Psoas muscle (tissue), 8 donors: ENCODE results near the gene HOXD4. TPM values are rescaled to one million over a fixed set of nuclear protein-coding genes. Genes with fewer than 3 reads are reported as not detected.

ENCODE experiments used
- ATAC-seq, 4 donors: fragments of 200-7000 bp; cut with Tn5 transposase; one replicate each; pipeline ENCODE4 v1.9.1; 2020; ENCODE audit warnings: moderate library complexity in 3 of 4, mild to moderate bottlenecking in 2 of 4
- DNase-seq, 2 donors: peaks; one replicate each; pipeline ENCODE4 v3.0.0-alpha.2; 2020
- H3K27ac ChIP-seq: fragments of 200-600 bp; one replicate; pipeline ENCODE4 v1.8.0; 2022
- H3K27me3 ChIP-seq, 3 donors: fragments of 200-600 bp in 1 of 3; one replicate each; pipeline versions ENCODE4 v1.6.1 to v1.8.0; 2013 to 2022; ENCODE audit warnings: low read length in 2 of 3, mild to moderate bottlenecking in 2 of 3, moderate library complexity in 1 of 3; ENCODE audit not compliant: insufficient read depth in 3 of 3
- H3K36me3 ChIP-seq, 2 donors: fragments of 200-600 bp in 1 of 2; one replicate each; pipeline versions ENCODE4 v1.6.1 to v1.8.0; 2013 to 2022; ENCODE audit warnings: low read depth in 1 of 2, mild to moderate bottlenecking in 1 of 2, moderate library complexity in 1 of 2; ENCODE audit not compliant: insufficient read depth in 1 of 2
- H3K4me1 ChIP-seq: fragments of 200-600 bp; one replicate; pipeline ENCODE4 v1.8.0; 2022
- H3K4me3 ChIP-seq: fragments of 200-600 bp; one replicate; pipeline ENCODE4 v1.8.0; 2022; ENCODE audit warnings: mild to moderate bottlenecking
- H3K9me3 ChIP-seq: fragments of 200-600 bp; one replicate; pipeline ENCODE4 v1.8.0; 2022
- WGBS, 3 donors: extraction: QIAGEN DNeasy Blood & Tissue Kit; methylation state at CpG; one replicate each; pipeline versions ENCODE4 v1.1.6 to v1.1.7; 2013; 5-methylcytosine and 5-hydroxymethylcytosine counted together
- intact Hi-C, 2 donors: fragments of 100-400 bp; cut with DNase I; formaldehyde crosslinking; loops; one replicate each; pipeline versions ENCODE4 v1.11.0 to v1.14.2; 2022
- polyA plus RNA-seq, 3 donors: library from polyadenylated mRNA; stranded (reverse); fragments of 200-250 nt; gene quantifications; one replicate each; pipeline ENCODE4 v1.2.3, GENCODE V29; 2013
- total RNA-seq, 4 donors: library from RNA; stranded (reverse); fragmentation: NEBNext Ultra II Directional in 2 of 4; extraction: Animal tissue kit (Norgen Biotek cat#: 25700) in 2 of 4; gene quantifications; one replicate each; pipeline versions ENCODE4 v1.2.1 to v1.2.4, GENCODE V29; 2021 to 2023
- TF ChIP-seq, protein P1 (sequence below): fragments of 200-600 bp; IDR thresholded peaks from one replicate; pipeline ENCODE4 v1.8.0; 2022; ENCODE audit warnings: antibody characterized with exemption
- donor health status: healthy with polysubstance abuse.
- donor health status: DM: no; HTN: no; CAD: no; lungs with moderate emphysema.
- donor health status: Bipolar disorder and iron deficiency.
- donor health status: healthy.
- donor health status: DM: yes; HTN: yes; CAD: no.
- donor health status: DM: no; HTN: no; CAD: no.
- donor health status: DM: no; HTN: no; CAD: no.
- donor health status: DM: yes; HTN: yes; CAD: no.

The HOXD4 gene
- total and polyA plus RNA-seq, 7 donors: 0.26 to 4.1 (median 1.2) TPM

DNA sequence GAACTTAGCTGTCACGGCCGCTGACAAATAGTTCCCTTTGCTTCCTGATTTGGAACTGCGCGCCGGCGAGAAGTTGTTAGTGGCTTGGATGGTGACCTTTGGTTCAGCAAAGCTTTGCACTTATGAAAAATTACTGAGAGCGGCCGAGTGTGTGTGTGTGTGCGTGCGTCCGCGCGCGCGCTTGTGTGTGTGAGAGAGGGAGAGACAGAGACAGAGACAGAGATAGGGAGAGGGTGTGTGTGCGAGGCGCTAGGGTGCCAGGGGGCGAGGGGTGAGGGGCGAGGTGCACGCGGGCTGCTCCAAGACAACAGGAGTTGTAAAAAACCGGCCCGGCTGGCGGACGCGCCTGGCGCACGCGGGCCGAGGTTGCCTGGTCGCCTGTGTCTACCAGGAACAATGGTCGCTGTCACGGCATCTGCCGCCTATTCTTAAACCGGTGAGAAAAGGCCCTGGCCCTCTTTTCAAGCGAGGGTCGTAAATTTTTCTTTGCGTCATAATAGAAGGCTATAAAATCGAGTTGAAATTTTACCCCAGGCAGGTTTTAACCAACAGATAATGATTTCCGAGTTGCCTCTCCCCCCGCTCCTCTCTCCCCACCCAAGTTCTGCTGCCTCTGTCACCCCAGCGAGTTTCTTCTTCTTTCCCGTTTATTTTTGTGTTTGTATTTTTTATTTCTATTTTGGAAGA lies 6.3 kb downstream of the HOXD4 start:
- TF ChIP-seq, protein P1, sequence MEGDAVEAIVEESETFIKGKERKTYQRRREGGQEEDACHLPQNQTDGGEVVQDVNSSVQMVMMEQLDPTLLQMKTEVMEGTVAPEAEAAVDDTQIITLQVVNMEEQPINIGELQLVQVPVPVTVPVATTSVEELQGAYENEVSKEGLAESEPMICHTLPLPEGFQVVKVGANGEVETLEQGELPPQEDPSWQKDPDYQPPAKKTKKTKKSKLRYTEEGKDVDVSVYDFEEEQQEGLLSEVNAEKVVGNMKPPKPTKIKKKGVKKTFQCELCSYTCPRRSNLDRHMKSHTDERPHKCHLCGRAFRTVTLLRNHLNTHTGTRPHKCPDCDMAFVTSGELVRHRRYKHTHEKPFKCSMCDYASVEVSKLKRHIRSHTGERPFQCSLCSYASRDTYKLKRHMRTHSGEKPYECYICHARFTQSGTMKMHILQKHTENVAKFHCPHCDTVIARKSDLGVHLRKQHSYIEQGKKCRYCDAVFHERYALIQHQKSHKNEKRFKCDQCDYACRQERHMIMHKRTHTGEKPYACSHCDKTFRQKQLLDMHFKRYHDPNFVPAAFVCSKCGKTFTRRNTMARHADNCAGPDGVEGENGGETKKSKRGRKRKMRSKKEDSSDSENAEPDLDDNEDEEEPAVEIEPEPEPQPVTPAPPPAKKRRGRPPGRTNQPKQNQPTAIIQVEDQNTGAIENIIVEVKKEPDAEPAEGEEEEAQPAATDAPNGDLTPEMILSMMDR: no peak
- intact Hi-C loops: no loop called here

DNA sequence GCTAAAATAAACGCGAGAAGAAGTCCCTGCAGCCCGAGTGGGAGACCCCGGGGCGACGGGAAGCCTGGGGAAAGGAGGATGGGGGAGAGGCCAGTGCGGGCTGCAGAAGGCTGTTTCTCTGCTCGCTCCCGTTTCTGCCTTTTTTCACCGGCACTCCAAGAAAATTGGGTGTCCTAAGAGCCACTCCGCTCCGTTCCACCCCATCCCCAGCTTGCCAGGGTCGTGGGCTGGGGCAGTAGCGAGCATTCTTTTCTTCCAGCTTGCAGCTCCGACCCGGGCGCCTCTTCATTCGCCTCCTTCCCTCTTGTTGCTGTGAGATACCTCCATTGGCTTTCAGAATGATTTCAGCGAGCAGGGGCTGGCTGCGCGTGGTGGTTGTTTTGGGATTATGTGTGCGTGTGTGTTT lies 6.8 kb downstream of the HOXD4 start:
- DNase-seq (no peak), ATAC-seq (no peak)
- 72 to 76% (median 75%) methylated on average over 22 of the region's 22 CpGs for WGBS, 3 donors
- H3K36me3 ChIP-seq: peaks cover 0 to 27% of the 10 kb centered on the region in 2 donors
- no peak overlapping the region for H3K27ac ChIP-seq
- peaks cover 0 to 6% (median 0%) of the 10 kb centered on the region in 3 donors for H3K27me3 ChIP-seq
- no peaks in the 10 kb centered on the region for H3K4me1 ChIP-seq
- intact Hi-C loops: no loop called here
- no peak overlapping the region for H3K4me3 ChIP-seq
- no peaks in the 10 kb centered on the region for H3K9me3 ChIP-seq
- TF ChIP-seq, protein P1: no peak

More for the DNA sequence above, 6.3 kb downstream of the HOXD4 start:
- DNase-seq: no peak
- Histone ChIP-seq H3K4me3 (peak overlapping the region; percentile 48), H3K27me3 (peaks cover 0 to 6% (median 0%) of the 10 kb centered on the region in 3 donors), H3K9me3 (no peaks in the 10 kb centered on the region), H3K4me1 (no peaks in the 10 kb centered on the region), H3K36me3 (peaks cover 2 to 33% of the 10 kb centered on the region in 2 donors), H3K27ac (no peak overlapping the region)
- 57 to 65% (median 62%) methylated on average over 43 of the region's 43 CpGs for WGBS, 3 donors
- no peak for ATAC-seq

DNA sequence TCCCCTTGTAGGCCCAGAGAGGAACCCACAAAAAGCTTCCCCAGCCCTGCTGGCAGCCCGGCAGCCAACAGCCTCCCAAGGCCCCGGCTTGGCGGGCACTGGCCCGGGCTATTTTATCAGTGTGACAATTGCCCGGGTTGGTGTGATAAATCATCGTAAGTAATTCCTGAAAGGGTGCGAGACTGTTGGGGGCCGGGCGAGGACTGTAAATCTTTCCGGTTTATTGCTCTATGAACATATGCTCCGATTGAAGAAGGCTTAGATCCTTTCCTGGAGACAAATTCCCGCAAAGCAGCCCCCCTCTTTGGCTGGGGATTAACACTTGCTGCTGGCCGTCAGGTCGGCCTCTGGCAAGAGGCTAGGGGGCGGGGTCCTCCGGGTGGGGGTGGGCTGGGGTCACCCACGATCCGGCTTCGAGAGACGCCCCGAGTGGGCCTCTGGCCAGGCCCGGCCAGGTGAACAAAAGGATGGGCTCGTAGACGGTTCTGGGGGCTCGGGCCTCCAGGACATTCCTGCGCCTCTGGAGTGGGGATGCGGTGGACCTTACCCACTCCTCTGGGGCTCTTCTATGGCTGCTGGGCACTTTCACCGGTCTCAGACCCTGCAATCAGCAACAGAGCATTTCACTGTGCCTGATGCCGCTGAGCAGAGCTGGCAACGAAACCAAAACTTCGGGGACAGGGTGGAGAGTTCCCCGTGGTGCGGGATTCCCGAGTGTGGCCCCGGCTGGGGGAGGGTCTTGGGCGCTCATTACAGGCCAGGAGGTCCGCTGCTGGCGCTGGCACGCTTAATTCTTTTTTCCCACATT lies 7.7 kb downstream of the HOXD4 start:
- Histone ChIP-seq H3K27ac (no peak overlapping the region), H3K4me1 (no peaks in the 10 kb centered on the region), H3K36me3 (peaks cover 0 to 19% of the 10 kb centered on the region in 2 donors), H3K9me3 (no peaks in the 10 kb centered on the region), H3K4me3 (no peak overlapping the region), H3K27me3 (peaks cover 0 to 6% (median 0%) of the 10 kb centered on the region in 3 donors)
- TF ChIP-seq, protein P1: no peak
- 75 to 83% (median 80%) methylated on average over 39 of the region's 39 CpGs for WGBS, 3 donors
- intact Hi-C loops: no loop called here
- DNase-seq: no peak
- ATAC-seq: no peak

DNA sequence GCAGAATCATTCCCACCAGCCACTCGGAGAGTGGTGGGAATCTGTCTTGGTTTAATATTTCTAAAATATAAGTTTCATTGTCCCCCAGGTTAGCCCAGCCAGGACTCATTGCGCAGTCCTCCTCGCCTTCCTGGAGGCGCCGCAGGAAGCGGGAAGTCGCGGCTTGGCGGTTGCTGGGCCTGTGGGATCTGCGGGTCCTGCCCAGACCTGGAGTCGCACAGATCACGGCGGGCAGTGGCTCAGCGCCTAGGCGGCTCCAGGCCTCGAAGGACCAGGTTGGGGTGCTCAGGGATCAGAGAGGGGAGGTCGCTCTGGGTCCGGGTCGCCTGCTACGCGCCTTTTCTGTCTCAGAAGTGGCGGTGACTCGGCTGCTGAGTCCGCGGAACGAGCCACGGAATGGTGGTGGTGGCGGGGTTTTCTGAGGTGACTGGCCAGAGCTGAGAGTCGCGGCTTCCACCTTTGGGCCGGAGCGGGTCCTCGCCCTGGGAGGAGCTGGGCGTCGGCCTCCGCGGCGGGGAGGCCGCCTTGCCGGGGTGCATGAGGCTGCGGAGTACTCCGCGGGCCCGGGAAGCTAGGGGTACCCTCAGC lies 8.4 kb downstream of the HOXD4 start:
- H3K27ac ChIP-seq: no peak overlapping the region
- no peaks in the 10 kb centered on the region for H3K9me3 ChIP-seq
- no peak for DNase-seq
- H3K36me3 ChIP-seq: peaks cover 0 to 13% of the 10 kb centered on the region in 2 donors
- intact Hi-C loops: no loop called here
- TF ChIP-seq, protein P1: no peak
- H3K4me1 ChIP-seq: no peaks in the 10 kb centered on the region
- H3K27me3 ChIP-seq: peaks cover 0 to 6% (median 1%) of the 10 kb centered on the region in 3 donors
- peak overlapping the region; percentile 48 for H3K4me3 ChIP-seq
- ATAC-seq: no peak
- WGBS, 3 donors: 60 to 69% (median 65%) methylated on average over 41 to 44 of the region's 44 CpGs
